ENCODE results near the gene USP9X. TPM values are rescaled to one million over a fixed set of nuclear protein-coding genes. Genes with fewer than 3 reads are reported as not detected.

Gene USP9X
- total and polyA plus RNA-seq, 3 donors from 2014 or later = 50.8 to 161 (median 135) TPM

DNA sequence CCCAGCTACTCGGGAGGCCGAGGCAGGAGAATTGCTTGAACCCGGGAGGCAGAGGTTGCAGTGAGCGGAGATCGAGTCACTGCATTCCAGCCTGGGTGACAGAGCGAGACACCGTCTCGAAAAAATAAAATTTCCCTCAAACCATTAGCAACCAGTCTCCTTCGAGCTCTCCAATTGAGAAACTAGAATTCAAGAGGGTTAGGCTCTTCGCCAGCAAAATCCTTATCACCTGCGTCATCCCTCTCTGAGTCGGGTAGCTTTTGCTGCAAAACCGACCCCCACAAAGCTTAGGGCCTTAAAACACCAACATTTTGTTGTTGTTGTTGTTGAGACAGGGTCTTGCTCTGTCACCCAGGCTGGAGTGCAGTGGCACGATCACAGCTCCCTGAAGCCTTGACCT, 173.6 kb downstream of the USP9X start:
- H3K27me3 ChIP-seq = no peaks in the 10 kb centered on the region
- H3K36me3 ChIP-seq (ENCODE audit: low read depth, missing control alignments) = no peaks in the 10 kb centered on the region
- DNase-seq = no peak
- no peak overlapping the region for H3K27ac ChIP-seq
- H3K9me3 ChIP-seq = no peaks in the 10 kb centered on the region
- no peak for TF ChIP-seq POLR2A (IDR thresholded peaks at IDR 0.05)
- TF ChIP-seq, protein P1, sequence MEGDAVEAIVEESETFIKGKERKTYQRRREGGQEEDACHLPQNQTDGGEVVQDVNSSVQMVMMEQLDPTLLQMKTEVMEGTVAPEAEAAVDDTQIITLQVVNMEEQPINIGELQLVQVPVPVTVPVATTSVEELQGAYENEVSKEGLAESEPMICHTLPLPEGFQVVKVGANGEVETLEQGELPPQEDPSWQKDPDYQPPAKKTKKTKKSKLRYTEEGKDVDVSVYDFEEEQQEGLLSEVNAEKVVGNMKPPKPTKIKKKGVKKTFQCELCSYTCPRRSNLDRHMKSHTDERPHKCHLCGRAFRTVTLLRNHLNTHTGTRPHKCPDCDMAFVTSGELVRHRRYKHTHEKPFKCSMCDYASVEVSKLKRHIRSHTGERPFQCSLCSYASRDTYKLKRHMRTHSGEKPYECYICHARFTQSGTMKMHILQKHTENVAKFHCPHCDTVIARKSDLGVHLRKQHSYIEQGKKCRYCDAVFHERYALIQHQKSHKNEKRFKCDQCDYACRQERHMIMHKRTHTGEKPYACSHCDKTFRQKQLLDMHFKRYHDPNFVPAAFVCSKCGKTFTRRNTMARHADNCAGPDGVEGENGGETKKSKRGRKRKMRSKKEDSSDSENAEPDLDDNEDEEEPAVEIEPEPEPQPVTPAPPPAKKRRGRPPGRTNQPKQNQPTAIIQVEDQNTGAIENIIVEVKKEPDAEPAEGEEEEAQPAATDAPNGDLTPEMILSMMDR (IDR thresholded peaks at IDR 0.05) = no peak
- 92 to 96% methylated on average over 9 to 10 of the region's 14 CpGs for WGBS, 2 donors
- intact Hi-C loops (cut with DNase I; ENCODE audit: low total_unique reads) = no loop called here
- no peaks in the 10 kb centered on the region for H3K4me1 ChIP-seq
- H3K4me3 ChIP-seq = no peak overlapping the region

DNA sequence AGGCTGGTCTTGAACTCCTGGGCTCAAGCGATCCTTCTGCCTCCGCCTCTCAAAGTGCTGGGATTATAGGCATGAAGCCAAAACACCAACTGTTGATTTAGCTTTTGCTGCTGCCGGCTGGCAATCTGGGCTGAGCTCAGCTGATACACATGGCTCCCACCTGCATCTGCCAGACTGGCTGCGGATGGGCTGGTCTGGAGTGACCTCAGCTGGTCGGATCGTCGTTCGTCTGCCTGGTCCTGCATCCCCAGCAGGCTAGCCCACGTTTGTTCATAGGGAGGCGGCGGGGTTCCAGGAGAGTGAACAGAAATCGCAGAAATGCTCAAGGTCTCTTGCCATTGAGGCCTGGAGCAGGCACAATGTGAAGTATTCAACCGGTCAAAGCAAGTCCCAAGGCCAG, 174.3 kb downstream of the USP9X start:
- Histone ChIP-seq H3K4me1 (no peaks in the 10 kb centered on the region), H3K9me3 (no peaks in the 10 kb centered on the region), H3K4me3 (no peak overlapping the region), H3K27me3 (no peaks in the 10 kb centered on the region), H3K27ac (no peak overlapping the region), H3K36me3 (ENCODE audit: low read depth, missing control alignments) (no peaks in the 10 kb centered on the region)
- intact Hi-C loops (cut with DNase I; ENCODE audit: low total_unique reads) = no loop called here
- TF ChIP-seq, protein P1 (IDR thresholded peaks at IDR 0.05) = no peak
- TF ChIP-seq POLR2A (IDR thresholded peaks at IDR 0.05) = no peak
- WGBS, 2 donors = 60 to 86% methylated on average over 1 to 11 of the region's 13 CpGs
- peak; percentile 15 for DNase-seq

DNA sequence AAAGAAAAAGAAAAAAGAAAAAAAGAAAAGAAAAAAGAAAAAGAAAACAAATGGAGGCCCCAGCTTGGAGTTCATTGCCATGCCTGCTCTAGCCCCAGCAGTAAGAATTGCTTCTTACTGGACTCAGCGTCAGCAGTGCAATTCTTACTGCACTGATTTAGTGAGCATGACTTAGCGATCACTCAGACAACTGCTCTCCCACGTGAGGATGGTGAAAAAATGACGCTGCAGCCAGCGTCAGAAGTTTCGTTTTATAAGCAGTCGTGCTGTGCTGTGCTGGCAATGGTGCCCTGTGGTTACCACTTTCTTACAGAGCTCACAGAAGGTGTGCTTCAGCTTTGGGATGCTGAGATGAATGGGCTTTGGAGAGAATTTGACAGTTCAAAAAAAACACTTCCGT, 180.4 kb downstream of the USP9X start:
- no peaks in the 10 kb centered on the region for H3K36me3 ChIP-seq (ENCODE audit: low read depth, missing control alignments)
- TF ChIP-seq, protein P1 (IDR thresholded peaks at IDR 0.05) = no peak
- no peak for TF ChIP-seq POLR2A (IDR thresholded peaks at IDR 0.05)
- intact Hi-C loops (cut with DNase I; ENCODE audit: low total_unique reads) = no loop called here
- H3K9me3 ChIP-seq = no peaks in the 10 kb centered on the region
- H3K4me3 ChIP-seq = no peak overlapping the region
- no peak overlapping the region for H3K27ac ChIP-seq
- H3K4me1 ChIP-seq = no peaks in the 10 kb centered on the region
- no peaks in the 10 kb centered on the region for H3K27me3 ChIP-seq
- peak; percentile 18 for DNase-seq
- 30 to 42% methylated on average over 3 to 8 of the region's 8 CpGs for WGBS, 2 donors

DNA sequence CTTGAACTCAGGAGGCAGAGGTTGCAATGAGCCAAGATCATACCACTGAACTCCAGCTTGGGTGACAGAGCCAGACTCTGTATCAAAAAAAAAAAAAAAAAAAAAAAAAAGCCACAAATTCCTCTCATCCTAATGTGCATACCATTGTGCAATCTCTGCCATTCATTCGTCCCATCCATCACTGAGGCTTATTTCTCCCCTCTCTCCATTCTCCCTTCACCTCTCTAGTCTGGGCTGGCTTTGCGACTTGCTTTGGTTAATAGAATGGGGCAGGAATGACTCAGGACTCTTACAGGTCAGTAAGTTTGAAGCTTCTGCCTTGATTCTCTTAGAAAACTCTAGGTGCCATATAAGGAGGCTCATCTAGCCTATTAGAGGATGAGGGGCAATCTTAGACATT, 188.4 kb downstream of the USP9X start:
- Histone ChIP-seq H3K4me3 (no peak overlapping the region), H3K4me1 (no peaks in the 10 kb centered on the region), H3K9me3 (no peaks in the 10 kb centered on the region), H3K36me3 (ENCODE audit: low read depth, missing control alignments) (no peaks in the 10 kb centered on the region), H3K27ac (no peak overlapping the region), H3K27me3 (no peaks in the 10 kb centered on the region)
- WGBS, 2 donors = 69 to 80% methylated on average over 2 of the region's 2 CpGs
- no peak for DNase-seq
- intact Hi-C loops (cut with DNase I; ENCODE audit: low total_unique reads) = no loop called here
- TF ChIP-seq POLR2A (IDR thresholded peaks at IDR 0.05) = no peak
- TF ChIP-seq, protein P1 (IDR thresholded peaks at IDR 0.05) = no peak
